ENCODE results near the gene GSG1L.
"Not testable (repeated sequence)": the region's sequence is repeated elsewhere in the genome, so short reads cannot be mapped to it uniquely, and the experiment has no call there.

GSG1L gene

GRCh38 chr16:27954191-27954590 is 109.3 kb downstream of the GSG1L start:
- in situ Hi-C loops (cut with MboI; ENCODE audit: low sequenced_read_pairs) = no loop called here

GRCh38 chr16:27952811-27953210 is 110.7 kb downstream of the GSG1L start:
- in situ Hi-C loops (cut with MboI; ENCODE audit: low sequenced_read_pairs) = no loop called here

GRCh38 chr16:27951489-27952120 is 111.9 kb downstream of the GSG1L start:
- in situ Hi-C loops (cut with MboI; ENCODE audit: low sequenced_read_pairs) = no loop called here

GRCh38 chr16:27950206-27950887 is 113.2 kb downstream of the GSG1L start:
- in situ Hi-C loops (cut with MboI; ENCODE audit: low sequenced_read_pairs) = no loop called here

GRCh38 chr16:27947696-27948095 is 115.8 kb downstream of the GSG1L start:
- in situ Hi-C loops (cut with MboI; ENCODE audit: low sequenced_read_pairs) = no loop called here

GRCh38 chr16:27945233-27945973 is 118.1 kb downstream of the GSG1L start:
- in situ Hi-C loops (cut with MboI; ENCODE audit: low sequenced_read_pairs) = no loop called here

GRCh38 chr16:27943766-27944165 is 119.7 kb downstream of the GSG1L start:
- in situ Hi-C loops (cut with MboI; ENCODE audit: low sequenced_read_pairs) = no loop called here

- in situ Hi-C loops (cut with MboI; ENCODE audit: low sequenced_read_pairs) = not testable (repeated sequence)
These were observed 121.4 kb downstream of the GSG1L start for GRCh38 chr16:27942071-27942470.

- in situ Hi-C loops (cut with MboI; ENCODE audit: low sequenced_read_pairs) = no loop called here
These were observed 128.4 kb downstream of the GSG1L start for GRCh38 chr16:27935076-27935475.

GRCh38 chr16:27932542-27933135 is 130.9 kb downstream of the GSG1L start:
- in situ Hi-C loops (cut with MboI; ENCODE audit: low sequenced_read_pairs) = no loop called here

GRCh38 chr16:27929818-27930217 is 133.7 kb downstream of the GSG1L start:
- in situ Hi-C loops (cut with MboI; ENCODE audit: low sequenced_read_pairs) = no loop called here

GRCh38 chr16:27928542-27928941 is 135.0 kb downstream of the GSG1L start:
- in situ Hi-C loops (cut with MboI; ENCODE audit: low sequenced_read_pairs) = no loop called here

- in situ Hi-C loops (cut with MboI; ENCODE audit: low sequenced_read_pairs) = no loop called here
These were observed 136.1 kb downstream of the GSG1L start for GRCh38 chr16:27927266-27927901.

GRCh38 chr16:27925612-27926011 is 137.9 kb downstream of the GSG1L start:
- in situ Hi-C loops (cut with MboI; ENCODE audit: low sequenced_read_pairs) = no loop called here

- in situ Hi-C loops (cut with MboI; ENCODE audit: low sequenced_read_pairs) = no loop called here
These were observed 138.9 kb downstream of the GSG1L start for GRCh38 chr16:27924411-27925118.

GRCh38 chr16:27923751-27924150 is 139.8 kb downstream of the GSG1L start:
- in situ Hi-C loops (cut with MboI; ENCODE audit: low sequenced_read_pairs) = no loop called here

GRCh38 chr16:27922433-27922832 is 141.1 kb downstream of the GSG1L start:
- in situ Hi-C loops (cut with MboI; ENCODE audit: low sequenced_read_pairs) = no loop called here

- in situ Hi-C loops (cut with MboI; ENCODE audit: low sequenced_read_pairs) = no loop called here
These were observed 142.4 kb downstream of the GSG1L start for GRCh38 chr16:27921134-27921533.

- in situ Hi-C loops (cut with MboI; ENCODE audit: low sequenced_read_pairs) = no loop called here
These were observed 143.1 kb downstream of the GSG1L start for GRCh38 chr16:27920391-27920891.

- in situ Hi-C loops (cut with MboI; ENCODE audit: low sequenced_read_pairs) = no loop called here
These were observed 144.8 kb downstream of the GSG1L start for GRCh38 chr16:27918755-27919154.

All from HL-60/S4 (cell line).